Cardiac fibroblast (primary cell): ENCODE data around the gene CDC20B.

Experiments used
- DNase-seq, 2 donors: peaks; one replicate each; pipeline versions ENCODE4 v3.0.0 to v3.0.0-alpha.2; 2010; ENCODE audit warnings: low read depth in 2 of 2
- H3K4me3 ChIP-seq, 2 donors: replicated peaks in 1 of 2; 1 replicate in 1 of 2; 2 replicates in 1 of 2; pipeline ENCODE4 v1.5.1; 2011; ENCODE audit warnings: low read depth in 2 of 2, low read length in 2 of 2, mild to moderate bottlenecking in 2 of 2, moderate library complexity in 1 of 2
- CTCF ChIP-seq: IDR thresholded peaks from one replicate; pipeline ENCODE4 v1.5.1; 2011; ENCODE audit warnings: low read depth, mild to moderate bottlenecking, low read length, inconsistent platforms

CDC20B gene

GRCh38 chr5:55063899-55064298 lies 109.1 kb downstream of the CDC20B start:
- H3K4me3 ChIP-seq, result no peak overlapping the region
- TF ChIP-seq CTCF, result no peak
- DNase-seq, result peak in 1 of 2 donors; percentile 43

- no peak for TF ChIP-seq CTCF
- H3K4me3 ChIP-seq, result no peak overlapping the region
- peak in 1 of 2 donors; percentile 38 for DNase-seq
Observed at GRCh38 chr5:55063220-55063863, 109.6 kb downstream of the CDC20B start.
